GM12873 (cell line): ENCODE results near the gene EPHA2.

Source experiments
- CTCF ChIP-seq: IDR thresholded peaks from 2 replicates; pipeline ENCODE4 v1.5.1; 2012; ENCODE audit warnings: low read depth, mild to moderate bottlenecking, moderate library complexity, low read length, control low read depth; ENCODE audit not compliant: insufficient read depth; ENCODE audit errors: missing control alignments

Gene EPHA2

GRCh38 chr1:16120940-16121410 lies 34.9 kb downstream of the EPHA2 start:
- no peak for TF ChIP-seq CTCF

- no peak for TF ChIP-seq CTCF
Measured at GRCh38 chr1:16120407-16120806, 35.5 kb downstream of the EPHA2 start.

GRCh38 chr1:16119926-16120325 lies 35.9 kb downstream of the EPHA2 start:
- no peak for TF ChIP-seq CTCF

GRCh38 chr1:16119504-16119903 lies 36.4 kb downstream of the EPHA2 start:
- TF ChIP-seq CTCF = no peak

GRCh38 chr1:16118706-16119105 lies 37.2 kb downstream of the EPHA2 start:
- no peak for TF ChIP-seq CTCF

GRCh38 chr1:16117936-16118335 lies 37.9 kb downstream of the EPHA2 start:
- TF ChIP-seq CTCF = no peak

GRCh38 chr1:16117369-16117768 lies 38.5 kb downstream of the EPHA2 start:
- no peak for TF ChIP-seq CTCF
